ENCODE data around the gene HSCB.
A peak's percentile ranks its signal among the peaks of the same experiment; 100 is the strongest.

HSCB gene

DNA sequence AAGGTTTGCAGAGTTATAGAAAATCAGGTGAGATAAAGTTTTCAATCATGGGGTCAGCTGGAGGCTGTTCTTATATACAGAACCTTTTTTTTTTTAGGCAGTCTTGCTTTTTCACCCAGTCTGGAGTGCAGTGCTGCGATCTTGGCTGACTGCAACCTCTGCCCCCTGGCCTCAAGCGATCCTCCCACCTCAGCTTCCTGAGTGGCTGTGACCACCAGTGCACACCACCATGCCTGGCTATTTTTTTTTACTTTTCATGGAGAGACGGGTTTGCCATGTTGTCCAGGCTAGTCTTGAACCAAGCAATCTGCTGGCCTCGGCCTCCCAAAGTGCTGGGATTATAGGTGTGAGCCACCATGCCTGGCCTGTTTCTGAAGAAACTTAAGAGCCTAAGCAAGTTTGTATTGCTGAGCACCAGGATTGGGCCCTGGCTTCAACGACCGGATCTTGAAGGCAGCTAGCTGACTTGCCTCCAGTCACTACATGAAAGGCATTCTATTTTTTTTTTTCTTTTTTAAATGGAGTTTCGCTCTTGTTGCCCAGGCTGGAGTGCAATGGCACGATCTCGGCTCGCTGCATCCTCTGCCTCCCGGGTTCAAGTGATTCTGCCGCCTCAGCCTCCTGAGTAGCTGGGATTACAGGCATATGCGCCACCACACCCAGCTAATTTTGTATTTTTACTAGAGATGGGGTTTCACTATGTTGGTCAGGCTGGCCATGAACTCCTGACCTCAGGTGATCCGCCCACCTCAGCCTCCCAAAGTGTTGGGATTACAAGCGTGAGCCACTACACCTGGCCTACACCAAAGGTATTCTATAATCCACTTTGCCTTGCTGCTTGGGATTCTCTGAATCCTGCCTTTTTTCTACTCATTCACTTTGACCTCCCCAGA is 50.9 kb downstream of the HSCB start:
- TF ChIP-seq ZFX (IDR thresholded peaks at IDR 0.05; ENCODE audit: borderline replicate concordance), result no peak
- TF ChIP-seq, protein P1, sequence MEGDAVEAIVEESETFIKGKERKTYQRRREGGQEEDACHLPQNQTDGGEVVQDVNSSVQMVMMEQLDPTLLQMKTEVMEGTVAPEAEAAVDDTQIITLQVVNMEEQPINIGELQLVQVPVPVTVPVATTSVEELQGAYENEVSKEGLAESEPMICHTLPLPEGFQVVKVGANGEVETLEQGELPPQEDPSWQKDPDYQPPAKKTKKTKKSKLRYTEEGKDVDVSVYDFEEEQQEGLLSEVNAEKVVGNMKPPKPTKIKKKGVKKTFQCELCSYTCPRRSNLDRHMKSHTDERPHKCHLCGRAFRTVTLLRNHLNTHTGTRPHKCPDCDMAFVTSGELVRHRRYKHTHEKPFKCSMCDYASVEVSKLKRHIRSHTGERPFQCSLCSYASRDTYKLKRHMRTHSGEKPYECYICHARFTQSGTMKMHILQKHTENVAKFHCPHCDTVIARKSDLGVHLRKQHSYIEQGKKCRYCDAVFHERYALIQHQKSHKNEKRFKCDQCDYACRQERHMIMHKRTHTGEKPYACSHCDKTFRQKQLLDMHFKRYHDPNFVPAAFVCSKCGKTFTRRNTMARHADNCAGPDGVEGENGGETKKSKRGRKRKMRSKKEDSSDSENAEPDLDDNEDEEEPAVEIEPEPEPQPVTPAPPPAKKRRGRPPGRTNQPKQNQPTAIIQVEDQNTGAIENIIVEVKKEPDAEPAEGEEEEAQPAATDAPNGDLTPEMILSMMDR (IDR thresholded peaks at IDR 0.05), result no peak
- peak overlapping the region; percentile 93 for H3K27ac ChIP-seq

DNA sequence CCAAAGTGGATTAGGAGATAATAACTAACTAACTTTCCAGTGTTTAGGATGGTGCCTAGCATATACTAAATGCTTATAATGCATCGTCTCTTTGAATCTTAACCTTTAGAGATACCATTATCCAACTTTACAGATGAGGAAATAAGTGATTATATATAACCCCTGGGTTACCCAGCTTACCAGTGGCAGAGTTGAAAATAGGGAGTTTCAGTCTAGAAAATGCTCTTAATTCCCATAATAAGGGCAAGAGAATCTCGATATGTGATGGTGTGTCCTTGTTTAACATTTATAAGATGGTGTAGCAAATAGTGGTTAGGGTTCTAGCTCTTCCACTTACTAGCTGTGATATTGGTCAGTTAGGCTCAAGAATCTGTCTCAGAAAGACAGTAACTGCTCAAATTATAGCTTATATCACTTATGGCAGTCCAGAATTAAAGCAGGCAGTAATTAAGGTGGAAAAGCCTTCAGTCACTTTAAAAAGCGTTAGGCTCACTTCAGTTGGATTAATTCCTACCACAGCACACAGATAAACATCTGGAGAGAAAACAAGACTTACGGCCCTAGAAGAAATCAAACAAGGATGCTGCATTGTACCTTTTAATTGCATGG is 52.2 kb downstream of the HSCB start:
- TF ChIP-seq ZFX (IDR thresholded peaks at IDR 0.05; ENCODE audit: borderline replicate concordance), result no peak
- TF ChIP-seq, protein P1 (IDR thresholded peaks at IDR 0.05), result no peak
- H3K27ac ChIP-seq, result peak overlapping the region; percentile 93

DNA sequence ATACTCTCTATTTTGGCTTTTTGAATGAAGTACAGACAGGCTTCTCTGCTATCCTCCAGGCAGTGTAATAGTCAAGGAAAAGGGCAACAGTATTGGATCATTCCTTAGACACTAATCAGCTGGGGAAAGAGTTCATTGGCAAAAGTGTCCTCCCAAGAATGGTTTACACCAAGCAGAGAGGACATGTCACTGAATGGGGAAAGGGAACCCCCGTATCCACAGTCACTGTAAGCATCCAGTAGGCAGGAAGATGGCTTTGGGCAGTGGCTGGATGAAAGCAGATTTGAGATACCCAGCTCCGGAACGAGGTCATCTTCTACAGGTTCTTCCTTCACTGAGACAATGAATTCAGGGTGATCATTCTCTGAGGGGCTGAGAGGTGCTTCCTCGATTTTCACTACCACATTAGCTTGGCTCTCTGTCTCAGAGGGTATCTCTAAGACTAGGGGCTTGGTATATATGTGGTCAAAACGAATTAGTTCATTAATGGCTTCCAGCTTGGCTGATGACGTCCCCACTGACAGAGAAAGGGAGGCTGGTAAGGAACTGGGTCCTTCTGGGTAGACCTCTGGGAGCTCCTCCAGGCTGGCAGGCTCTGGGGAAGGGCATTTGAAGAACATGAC is 53.3 kb downstream of the HSCB start:
- no peak for TF ChIP-seq ZFX (IDR thresholded peaks at IDR 0.05; ENCODE audit: borderline replicate concordance)
- TF ChIP-seq, protein P1 (IDR thresholded peaks at IDR 0.05), result no peak
- peak overlapping the region; percentile 93 for H3K27ac ChIP-seq

DNA sequence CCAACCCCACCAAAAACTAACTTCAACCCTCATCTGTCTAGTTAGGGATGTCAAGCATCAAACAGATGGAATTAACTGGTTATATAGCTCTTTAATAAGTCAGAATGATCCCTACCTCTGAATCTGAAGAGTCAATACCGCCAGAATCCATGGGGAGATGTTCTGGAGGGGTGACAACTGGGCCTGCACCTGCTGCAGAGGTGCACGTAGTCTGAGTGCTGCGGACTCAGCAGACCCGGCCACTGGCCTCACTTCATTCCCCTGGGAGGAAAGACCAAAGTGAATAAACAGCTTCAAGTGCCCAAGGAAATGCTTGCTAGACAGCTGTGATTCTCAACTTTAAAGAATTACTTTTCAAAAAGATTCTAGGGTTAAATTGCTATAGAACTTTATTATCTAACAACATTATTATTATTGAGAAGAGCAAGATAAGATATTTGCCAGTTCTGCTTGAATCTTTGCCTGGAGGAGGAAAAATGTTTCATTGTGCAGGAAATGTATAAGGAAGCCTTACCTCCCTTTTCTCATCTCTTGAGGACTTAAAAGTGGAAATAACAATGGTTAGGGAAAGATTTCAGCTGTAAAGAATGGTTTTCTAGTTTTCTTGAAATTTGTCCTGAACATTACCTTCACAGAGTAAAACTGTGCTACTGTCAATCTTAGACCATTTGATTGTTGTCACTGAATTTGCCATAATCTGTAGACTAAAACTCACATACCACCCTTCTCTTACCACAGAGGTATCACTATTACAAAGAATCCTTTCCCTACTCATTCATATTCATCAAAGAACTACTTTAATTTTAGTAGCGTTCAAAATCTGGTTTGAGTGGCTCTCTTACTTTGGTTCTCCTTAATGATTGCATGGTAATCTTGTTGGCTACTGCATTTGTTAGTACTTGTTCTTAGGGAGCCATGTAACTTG is 54.4 kb downstream of the HSCB start:
- TF ChIP-seq, protein P1 (IDR thresholded peaks at IDR 0.05), result no peak
- no peak for TF ChIP-seq ZFX (IDR thresholded peaks at IDR 0.05; ENCODE audit: borderline replicate concordance)
- H3K27ac ChIP-seq, result peak overlapping the region; percentile 93

DNA sequence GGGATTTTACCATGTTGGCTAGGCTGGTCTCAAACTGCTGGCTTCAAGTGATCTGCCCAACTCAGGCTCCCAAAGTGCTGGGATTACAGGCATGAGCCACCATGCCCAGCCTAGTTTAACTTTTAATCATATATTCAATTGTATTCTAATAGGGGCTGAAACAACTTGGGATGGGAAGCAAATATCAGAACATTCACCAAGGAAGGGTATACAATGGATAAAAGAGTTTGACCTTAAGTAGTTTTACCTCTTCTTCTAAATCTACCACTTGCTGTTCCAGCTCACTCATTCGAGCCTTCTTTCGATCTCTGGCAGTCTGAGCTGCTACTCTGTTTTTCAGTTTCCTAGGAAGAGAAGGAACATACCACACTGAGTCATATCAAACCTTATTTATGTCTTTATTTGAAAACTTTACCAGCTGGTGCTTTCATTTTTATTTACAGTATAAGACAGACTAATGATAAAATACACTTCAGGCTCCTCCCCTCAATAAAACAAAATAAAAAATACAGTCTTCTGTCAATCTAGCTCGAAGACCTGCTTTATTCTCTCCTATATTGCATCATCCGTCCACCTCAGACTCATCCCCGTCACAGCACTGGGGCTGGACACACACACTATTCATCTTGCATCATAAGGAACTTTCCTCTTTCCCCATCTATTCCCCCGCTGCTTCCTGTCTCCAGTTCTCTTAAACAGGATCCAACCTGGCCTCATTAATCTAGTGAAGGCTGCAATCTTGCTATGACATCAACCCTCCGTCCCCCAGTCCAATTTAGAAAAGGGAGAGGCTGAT is 57.2 kb downstream of the HSCB start:
- no peak for TF ChIP-seq ZFX (IDR thresholded peaks at IDR 0.05; ENCODE audit: borderline replicate concordance)
- TF ChIP-seq, protein P1 (IDR thresholded peaks at IDR 0.05), result no peak
- peak overlapping the region; percentile 93 for H3K27ac ChIP-seq

DNA sequence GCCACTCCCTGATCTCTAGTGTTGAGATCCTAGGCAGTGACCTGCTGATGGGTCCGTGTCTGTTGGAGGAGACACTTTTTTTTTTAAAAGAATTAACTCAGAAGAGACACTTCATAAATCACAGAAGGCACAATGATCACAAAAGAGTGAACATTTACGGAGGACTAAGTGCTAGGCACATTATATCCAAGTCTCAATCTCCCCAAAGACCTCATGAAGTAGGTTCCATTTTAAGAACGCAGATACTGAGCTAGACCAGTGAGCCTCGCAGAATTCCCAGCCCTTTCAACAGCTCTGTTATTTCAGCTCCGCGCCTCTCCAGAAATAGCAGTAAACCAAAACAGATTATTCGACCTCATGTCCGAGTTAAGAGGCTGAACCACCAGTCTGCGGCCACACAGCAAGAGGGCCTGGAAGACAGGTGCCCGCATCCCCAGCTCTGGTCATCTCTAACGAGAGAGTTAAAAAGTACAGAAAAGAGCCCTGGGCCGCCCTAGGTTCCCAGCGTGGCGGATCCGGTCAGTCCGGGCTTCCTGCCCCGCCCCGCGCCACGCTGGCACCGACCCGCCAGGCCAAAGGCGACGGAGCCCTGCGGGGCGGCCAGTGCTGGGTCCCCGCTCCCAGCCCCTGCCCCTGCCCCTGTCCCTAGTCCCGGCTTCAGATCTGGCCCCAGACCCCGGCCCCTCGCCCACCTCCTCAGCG is 57.9 kb downstream of the HSCB start:
- H3K27ac ChIP-seq, result peak overlapping the region; percentile 93
- no peak for TF ChIP-seq ZFX (IDR thresholded peaks at IDR 0.05; ENCODE audit: borderline replicate concordance)
- TF ChIP-seq, protein P1 (IDR thresholded peaks at IDR 0.05), result no peak
